PC-3 (cell line): ENCODE results near the gene GSDME. TPM values are rescaled to one million over a fixed set of nuclear protein-coding genes. Genes with fewer than 3 reads are reported as not detected.

Experiments used
- ATAC-seq: fragments of 200-7000 bp; cut with Tn5 transposase; 2 replicates; pipeline ENCODE4 v1.9.1; 2020; ENCODE audit warnings: mild to moderate bottlenecking, moderate library complexity
- BruUV-seq: library from RNA; stranded (reverse); fragments of 400-500 nt; replicated peaks from 2 replicates; lab custom pipeline; 2021; lab: Mats Ljungman, UMichigan
- CTCF ChIA-PET: fragments of 300-600 bp; sonication (Branson Sonifier 250); formaldehyde crosslinking; loops from one replicate; lab custom pipeline; 2022; ENCODE audit warnings: antibody characterized with exemption; lab: Charles Lee
- POLR2A ChIA-PET: fragments of 300-600 bp; sonication (Branson Sonifier 250); formaldehyde crosslinking; loops from one replicate; lab custom pipeline; 2022; ENCODE audit warnings: antibody characterized with exemption; ENCODE audit not compliant: unreplicated experiment; lab: Charles Lee
- DNase-seq: peaks from one replicate; pipeline ENCODE4 v3.0.0-alpha.2; 2015
- H2AFZ ChIP-seq: fragments of 300-600 bp; sonication (generic); 2 replicates; pipeline ENCODE4 v1.6.0; 2016; ENCODE audit warnings: antibody characterized with exemption, low read length
- H3F3A ChIP-seq: fragments of 300-600 bp; sonication (generic); one replicate; pipeline ENCODE4 v1.6.0; 2017; ENCODE audit warnings: antibody characterized with exemption, low read length, control low read depth, mild to moderate bottlenecking; ENCODE audit not compliant: unreplicated experiment
- H3K27ac ChIP-seq: fragments of 300-600 bp; sonication (generic); 2 replicates; pipeline ENCODE4 v1.5.1; 2016; ENCODE audit warnings: mild to moderate bottlenecking, low read length
- H3K27me3 ChIP-seq: fragments of 300-600 bp; sonication (generic); 2 replicates; pipeline ENCODE4 v1.6.1; 2016; ENCODE audit warnings: low read length, mixed read lengths
- H3K36me3 ChIP-seq: fragments of 300-600 bp; sonication (generic); 2 replicates; pipeline ENCODE4 v1.6.1; 2016; ENCODE audit warnings: low read depth, mixed run types, low read length, mixed read lengths
- H3K4me1 ChIP-seq: fragments of 300-600 bp; sonication (generic); 2 replicates; pipeline ENCODE4 v1.5.1; 2016; ENCODE audit warnings: low read length; ENCODE audit not compliant: insufficient read depth
- H3K4me2 ChIP-seq: fragments of 300-600 bp; sonication (generic); 2 replicates; pipeline ENCODE4 v1.6.0; 2016; ENCODE audit warnings: low read length
- H3K4me3 ChIP-seq: fragments of 300-600 bp; sonication (generic); 2 replicates; pipeline ENCODE4 v1.5.1; 2016; ENCODE audit warnings: mild to moderate bottlenecking, low read length, mixed read lengths
- H3K79me2 ChIP-seq: fragments of 300-600 bp; sonication (generic); 2 replicates; pipeline ENCODE4 v1.6.1; 2017; ENCODE audit warnings: low read length, mixed read lengths
- H3K9ac ChIP-seq: fragments of 300-600 bp; sonication (generic); 2 replicates; pipeline ENCODE4 v1.6.0; 2016; ENCODE audit warnings: mild to moderate bottlenecking, low read length
- H3K9me2 ChIP-seq: fragments of 300-600 bp; sonication (generic); replicated peaks from 2 replicates; pipeline ENCODE4 v1.6.1; 2016; ENCODE audit warnings: mixed run types, low read length, mixed read lengths
- H3K9me3 ChIP-seq: fragments of 300-600 bp; sonication (generic); 2 replicates; pipeline ENCODE4 v1.6.1; 2016; ENCODE audit warnings: low read length, mixed read lengths
- H4K20me1 ChIP-seq: fragments of 300-600 bp; sonication (generic); 2 replicates; pipeline ENCODE4 v1.6.1; 2016; ENCODE audit warnings: low read length, mixed read lengths
- EZH2 ChIP-seq: fragments of 300-600 bp; sonication (generic); IDR thresholded peaks from one replicate; pipeline ENCODE4 v1.6.1; 2017; ENCODE audit warnings: antibody characterized with exemption, mild to moderate bottlenecking, low read length; ENCODE audit not compliant: unreplicated experiment
- EZH2phosphoT487 ChIP-seq: fragments of 300-600 bp; sonication (generic); IDR thresholded peaks from 2 replicates; pipeline ENCODE4 v1.6.1; 2018; ENCODE audit warnings: mild to moderate bottlenecking, antibody characterized with exemption, low read length, borderline replicate concordance
- intact Hi-C: fragments of 100-400 bp; cut with micrococcal nuclease; formaldehyde crosslinking; loops from 2 replicates; pipeline ENCODE4 v1.9.0; 2023
- total RNA-seq: library from RNA; depleted of rRNA; stranded (reverse); fragments of >200 nt; gene quantifications from 2 replicates; pipeline ENCODE4 v1.2.3, GENCODE V29; 2014
- TF ChIP-seq, protein P1 (sequence below): fragments of 300-600 bp; sonication (generic); conservative IDR thresholded peaks from 2 replicates; pipeline ENCODE4 v1.5.1; 2017; ENCODE audit warnings: antibody characterized with exemption, low read depth, mild to moderate bottlenecking, low read length

The GSDME gene
- total RNA-seq, 1 experiment from 2014 or later = 12.0 TPM

DNA sequence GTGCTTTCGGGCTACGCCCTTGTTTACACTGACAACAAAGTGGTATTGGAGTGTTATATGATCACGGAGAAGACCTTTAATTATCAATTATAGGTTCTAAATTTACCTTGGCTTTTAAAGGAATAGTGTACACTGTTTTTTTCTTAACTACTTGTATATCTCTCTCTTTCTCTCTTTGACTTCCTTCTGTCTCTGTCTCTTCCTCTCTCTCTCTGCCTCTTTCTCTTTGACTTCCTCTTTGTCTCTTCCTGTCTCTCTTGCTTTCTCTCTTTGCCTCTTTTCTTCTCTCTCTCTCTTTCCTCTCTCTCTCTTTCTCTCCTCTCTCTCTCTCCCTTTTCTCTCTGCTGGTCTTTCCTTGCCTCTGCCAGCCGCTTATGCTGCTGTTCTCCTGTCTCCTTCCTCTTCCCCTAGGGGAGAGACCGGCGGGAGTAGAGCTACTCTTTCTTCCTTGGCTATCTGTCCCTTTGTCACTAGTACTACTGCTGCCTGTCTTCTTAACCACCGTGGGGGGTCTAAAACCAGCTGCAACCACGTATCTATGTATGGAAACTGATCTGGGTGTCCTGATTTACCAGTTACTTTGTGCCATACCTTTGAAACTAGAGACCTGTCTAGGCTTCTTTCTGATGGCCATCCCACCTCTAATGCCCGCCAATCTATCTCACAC, 36.9 kb upstream of the GSDME start:
- H3K4me3 ChIP-seq = no peak overlapping the region
- ChIA-PET CTCF (no interaction called here), POLR2A (no interaction called here)
- no peaks in the 10 kb centered on the region for H3F3A ChIP-seq
- H3K36me3 ChIP-seq = no peaks in the 10 kb centered on the region
- no peaks in the 10 kb centered on the region for H3K9me2 ChIP-seq
- DNase-seq = no peak
- intact Hi-C loops = no loop called here
- TF ChIP-seq EZH2 = no peak
- TF ChIP-seq EZH2phosphoT487 = no peak
- TF ChIP-seq, protein P1, sequence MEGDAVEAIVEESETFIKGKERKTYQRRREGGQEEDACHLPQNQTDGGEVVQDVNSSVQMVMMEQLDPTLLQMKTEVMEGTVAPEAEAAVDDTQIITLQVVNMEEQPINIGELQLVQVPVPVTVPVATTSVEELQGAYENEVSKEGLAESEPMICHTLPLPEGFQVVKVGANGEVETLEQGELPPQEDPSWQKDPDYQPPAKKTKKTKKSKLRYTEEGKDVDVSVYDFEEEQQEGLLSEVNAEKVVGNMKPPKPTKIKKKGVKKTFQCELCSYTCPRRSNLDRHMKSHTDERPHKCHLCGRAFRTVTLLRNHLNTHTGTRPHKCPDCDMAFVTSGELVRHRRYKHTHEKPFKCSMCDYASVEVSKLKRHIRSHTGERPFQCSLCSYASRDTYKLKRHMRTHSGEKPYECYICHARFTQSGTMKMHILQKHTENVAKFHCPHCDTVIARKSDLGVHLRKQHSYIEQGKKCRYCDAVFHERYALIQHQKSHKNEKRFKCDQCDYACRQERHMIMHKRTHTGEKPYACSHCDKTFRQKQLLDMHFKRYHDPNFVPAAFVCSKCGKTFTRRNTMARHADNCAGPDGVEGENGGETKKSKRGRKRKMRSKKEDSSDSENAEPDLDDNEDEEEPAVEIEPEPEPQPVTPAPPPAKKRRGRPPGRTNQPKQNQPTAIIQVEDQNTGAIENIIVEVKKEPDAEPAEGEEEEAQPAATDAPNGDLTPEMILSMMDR = no peak
- H3K4me1 ChIP-seq = no peaks in the 10 kb centered on the region
- ATAC-seq = no peak
- H2AFZ ChIP-seq = no peak overlapping the region
- no peaks in the 10 kb centered on the region for H3K79me2 ChIP-seq
- no peaks in the 10 kb centered on the region for H3K27me3 ChIP-seq
- BruUV-seq = no TSS peak
- H4K20me1 ChIP-seq = no peaks in the 10 kb centered on the region
- no peak overlapping the region for H3K9ac ChIP-seq
- H3K4me2 ChIP-seq = no peak overlapping the region
- H3K27ac ChIP-seq = no peak overlapping the region
- no peaks in the 10 kb centered on the region for H3K9me3 ChIP-seq

DNA sequence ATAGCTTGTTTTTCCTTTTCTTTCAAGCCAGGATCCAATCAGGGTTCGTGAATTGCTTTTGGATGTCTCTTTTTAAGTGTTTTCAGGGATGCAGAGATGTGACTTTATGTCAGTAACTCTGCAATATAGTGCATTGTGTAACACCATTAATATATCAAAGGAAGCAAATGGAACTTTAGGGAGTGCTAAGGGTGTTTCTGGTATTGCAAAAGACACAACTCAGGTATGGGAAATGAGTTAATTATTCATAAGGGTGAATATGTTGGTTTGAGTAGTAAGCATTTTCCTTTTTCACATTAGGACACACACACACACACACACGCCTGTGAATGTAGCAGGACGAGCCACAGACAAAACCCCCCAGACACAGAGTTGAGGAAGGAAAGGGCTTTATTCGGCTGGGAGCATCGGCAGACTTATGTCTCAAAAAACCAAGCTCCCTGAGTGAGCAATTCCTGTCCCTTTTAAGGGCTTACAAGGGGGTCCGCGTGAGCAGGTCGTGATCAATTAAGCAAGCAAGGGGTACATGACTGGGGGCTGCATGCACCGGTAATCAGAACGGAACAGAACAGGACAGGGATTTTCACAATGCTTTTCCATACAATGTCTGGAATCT, 31.8 kb upstream of the GSDME start:
- intact Hi-C loops = no loop called here
- POLR2A ChIA-PET = no interaction called here
- CTCF ChIA-PET = no interaction called here

DNA sequence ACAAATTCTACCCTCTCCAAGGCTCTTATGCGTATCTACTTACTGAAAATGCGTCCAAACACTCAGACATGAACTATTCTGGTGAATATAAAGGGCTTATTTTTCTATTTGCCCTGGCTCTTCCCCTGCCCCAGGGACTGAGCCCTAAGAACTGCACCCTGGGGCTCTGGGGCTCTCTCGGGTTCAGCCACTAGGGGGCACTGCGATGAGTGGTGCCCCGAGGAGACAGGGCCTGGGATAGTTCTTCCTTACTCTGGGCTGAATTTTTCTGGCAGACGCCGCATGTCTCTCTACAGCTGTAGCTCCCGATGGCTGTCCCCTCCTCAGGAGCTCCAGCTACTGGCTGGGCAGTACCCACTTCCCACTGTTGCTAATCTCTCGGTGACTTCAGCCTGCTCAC, 30.8 kb upstream of the GSDME start:
- ChIA-PET CTCF (no interaction called here), POLR2A (no interaction called here)
- BruUV-seq = no TSS peak
- Histone ChIP-seq H4K20me1 (no peaks in the 10 kb centered on the region), H3K9me3 (no peaks in the 10 kb centered on the region), H3K27me3 (no peaks in the 10 kb centered on the region), H3K9me2 (no peaks in the 10 kb centered on the region), H3K27ac (no peak overlapping the region), H3K4me2 (no peak overlapping the region), H3K36me3 (no peaks in the 10 kb centered on the region), H3K4me3 (no peak overlapping the region), H2AFZ (no peak overlapping the region), H3K9ac (no peak overlapping the region), H3F3A (no peaks in the 10 kb centered on the region), H3K4me1 (peaks cover 13% of the 10 kb centered on the region), H3K79me2 (no peaks in the 10 kb centered on the region)
- ATAC-seq = no peak
- intact Hi-C loops = no loop called here
- DNase-seq = no peak
- TF ChIP-seq EZH2 = no peak
- TF ChIP-seq, protein P1 = peak; percentile 67

More for the DNA sequence above, 31.8 kb upstream of the GSDME start:
- DNase-seq (no peak), ATAC-seq (no peak)
- Histone ChIP-seq H3F3A (no peaks in the 10 kb centered on the region), H3K27me3 (no peaks in the 10 kb centered on the region), H3K9me3 (no peaks in the 10 kb centered on the region), H3K79me2 (no peaks in the 10 kb centered on the region), H3K9ac (no peak overlapping the region), H3K4me1 (peaks cover 13% of the 10 kb centered on the region), H4K20me1 (no peaks in the 10 kb centered on the region), H3K27ac (no peak overlapping the region), H3K36me3 (no peaks in the 10 kb centered on the region), H3K4me3 (no peak overlapping the region), H3K9me2 (no peaks in the 10 kb centered on the region), H2AFZ (no peak overlapping the region), H3K4me2 (no peak overlapping the region)
- TF ChIP-seq, protein P1 = no peak
- BruUV-seq = no TSS peak
